Myometrial cell (primary cell): ENCODE measurements around the gene SIK3. TPM values are rescaled to one million over a fixed set of nuclear protein-coding genes. Genes with fewer than 3 reads are reported as not detected.

Source experiments
- total RNA-seq: library from RNA; depleted of rRNA; stranded (reverse); fragments of >200 nt; gene quantifications from 2 replicates; pipeline ENCODE4 v1.2.3, GENCODE V29; 2015

The SIK3 gene
- total RNA-seq = 9.5 and 9.6 TPM in 2 replicates

DNA sequence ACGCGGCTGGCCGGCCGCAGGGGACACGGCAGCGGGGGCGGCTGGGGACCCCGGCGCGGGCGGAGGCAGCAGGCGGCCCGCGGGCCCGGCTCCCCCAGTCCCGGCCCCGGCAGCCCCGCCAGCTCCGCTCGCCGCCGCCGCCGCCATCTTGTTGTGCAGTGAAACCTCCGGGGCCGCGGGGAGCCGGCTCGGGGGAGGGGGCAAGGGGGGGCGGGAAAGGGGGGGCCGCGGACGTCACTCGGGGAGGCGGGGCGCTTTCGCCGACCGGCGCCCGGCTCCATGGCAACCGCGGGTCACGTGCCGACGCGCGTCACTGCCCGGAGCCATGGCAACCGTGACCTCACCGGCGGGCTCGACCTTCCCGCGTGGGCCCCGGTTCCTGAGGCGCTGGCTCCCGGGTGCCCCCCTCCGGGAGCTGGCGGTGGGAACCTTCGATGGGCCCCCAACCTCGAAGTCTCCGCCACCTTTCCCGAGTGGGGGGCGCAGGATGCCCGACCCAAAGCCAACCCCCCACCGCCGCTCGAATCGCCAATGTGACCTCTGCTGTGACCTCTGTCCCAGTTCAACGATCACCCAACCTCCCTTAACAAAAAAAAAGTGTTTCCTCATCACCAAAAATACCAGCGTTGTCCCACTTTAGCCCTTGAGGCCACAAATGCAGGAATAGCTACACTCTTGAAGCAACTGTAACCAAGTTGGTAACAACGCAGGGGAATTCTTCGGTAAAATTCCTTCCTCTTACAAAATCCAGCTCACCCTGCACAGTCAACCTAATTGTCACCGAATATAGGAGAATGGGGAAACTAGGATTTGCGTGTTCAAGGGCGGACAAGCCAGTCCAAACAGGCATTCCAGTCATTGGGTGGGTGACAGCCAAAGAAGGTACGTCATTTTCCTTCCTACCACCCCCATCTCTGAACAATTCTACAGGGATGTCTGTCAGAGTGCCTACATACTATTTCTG lies at the start of gene SIK3:
SIK3 (minus strand) TSS at position 160 of the 964 bp plus-strand sequence; CDS start at position 147, 13 bp downstream.

DNA sequence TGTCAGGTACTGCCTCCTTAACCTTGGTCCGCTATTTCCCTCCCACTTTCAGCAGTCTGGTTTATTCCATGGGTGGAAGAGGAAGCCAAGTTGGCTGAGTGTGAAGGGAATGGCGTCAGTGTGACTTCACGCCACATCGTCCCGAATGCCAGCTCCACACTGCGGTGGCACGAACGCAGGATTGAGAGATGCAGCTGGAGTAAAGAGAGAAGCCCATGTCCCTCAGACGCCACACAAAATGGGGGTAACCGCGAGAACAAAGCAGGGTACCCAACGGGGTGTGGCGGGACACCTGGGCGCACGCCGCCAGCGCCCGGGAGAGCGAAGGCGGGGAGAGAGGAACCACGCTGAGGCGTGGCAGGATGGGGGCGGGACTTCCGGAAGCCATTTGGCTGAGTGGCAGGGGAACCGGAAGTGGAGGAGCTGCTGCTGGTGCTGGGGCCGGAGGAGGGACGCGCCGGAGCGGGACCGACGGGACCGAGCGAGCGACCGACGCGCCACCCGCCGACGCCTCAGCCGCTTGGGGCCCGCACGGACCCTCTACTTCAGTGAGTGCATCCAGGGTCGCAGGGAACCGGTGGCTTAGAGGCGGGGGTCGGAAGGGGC lies 45.7 kb upstream of the SIK3 start, which contains the start of gene PAFAH1B2:
PAFAH1B2 (plus strand) TSS at position 417 of the 606 bp plus-strand sequence. CDS start 8,161 bp downstream, outside the sequence.

DNA sequence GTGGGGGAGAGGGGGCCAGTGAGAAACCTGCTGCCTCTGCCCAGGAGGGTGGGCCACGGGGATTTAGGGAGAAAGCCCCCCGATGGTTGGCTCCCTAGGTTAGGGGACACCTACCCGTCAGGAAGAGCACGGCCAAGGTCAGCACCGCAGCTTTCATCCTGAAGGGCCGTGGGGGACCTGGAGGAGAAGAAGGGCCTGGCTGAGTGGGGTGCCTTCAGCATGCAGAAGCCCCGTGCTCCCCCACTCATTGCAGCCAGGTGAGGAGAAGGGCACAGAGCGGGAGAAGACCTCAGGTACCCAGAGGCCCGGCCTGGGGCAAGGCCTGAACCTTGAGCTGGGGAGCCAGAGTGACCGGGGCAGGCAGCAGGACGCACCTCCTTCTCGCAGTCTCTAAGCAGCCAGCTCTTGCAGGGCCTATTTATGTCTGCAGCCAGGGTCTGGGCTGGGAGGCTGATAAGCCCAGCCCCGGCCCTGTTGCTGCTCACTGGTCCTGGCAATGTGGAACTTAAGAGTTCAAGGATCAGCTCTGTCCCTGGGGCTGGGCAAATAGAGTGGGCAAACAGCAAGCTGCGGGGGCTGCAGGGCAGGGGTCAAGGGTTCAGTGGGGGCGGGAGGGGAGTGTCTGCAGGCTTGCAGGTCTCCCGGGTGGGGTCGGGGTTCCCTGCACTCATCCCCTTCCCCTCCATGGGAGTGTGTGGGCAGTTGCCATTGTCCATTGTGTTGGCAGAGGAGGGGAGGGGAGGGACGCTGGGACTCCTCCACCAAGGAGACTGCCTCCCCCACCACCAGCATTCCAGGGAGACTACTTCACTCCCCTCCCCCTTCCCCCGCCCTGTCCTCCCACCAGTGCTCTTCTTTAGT lies 260.8 kb downstream of the SIK3 start, which contains the start of gene APOA1:
APOA1 (minus strand) TSS at position 392 of the 861 bp plus-strand sequence; CDS start at position 157, 235 bp downstream.

DNA sequence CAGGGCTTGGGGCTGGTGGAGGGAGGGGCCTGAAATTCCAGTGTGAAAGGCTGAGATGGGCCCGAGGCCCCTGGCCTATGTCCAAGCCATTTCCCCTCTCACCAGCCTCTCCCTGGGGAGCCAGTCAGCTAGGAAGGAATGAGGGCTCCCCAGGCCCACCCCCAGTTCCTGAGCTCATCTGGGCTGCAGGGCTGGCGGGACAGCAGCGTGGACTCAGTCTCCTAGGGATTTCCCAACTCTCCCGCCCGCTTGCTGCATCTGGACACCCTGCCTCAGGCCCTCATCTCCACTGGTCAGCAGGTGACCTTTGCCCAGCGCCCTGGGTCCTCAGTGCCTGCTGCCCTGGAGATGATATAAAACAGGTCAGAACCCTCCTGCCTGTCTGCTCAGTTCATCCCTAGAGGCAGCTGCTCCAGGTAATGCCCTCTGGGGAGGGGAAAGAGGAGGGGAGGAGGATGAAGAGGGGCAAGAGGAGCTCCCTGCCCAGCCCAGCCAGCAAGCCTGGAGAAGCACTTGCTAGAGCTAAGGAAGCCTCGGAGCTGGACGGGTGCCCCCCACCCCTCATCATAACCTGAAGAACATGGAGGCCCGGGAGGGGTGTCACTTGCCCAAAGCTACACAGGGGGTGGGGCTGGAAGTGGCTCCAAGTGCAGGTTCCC lies 268.6 kb downstream of the SIK3 start, which contains the start of gene APOC3:
APOC3 (plus strand) TSS at position 383 of the 659 bp plus-strand sequence. CDS start 676 bp downstream, outside the sequence.

DNA sequence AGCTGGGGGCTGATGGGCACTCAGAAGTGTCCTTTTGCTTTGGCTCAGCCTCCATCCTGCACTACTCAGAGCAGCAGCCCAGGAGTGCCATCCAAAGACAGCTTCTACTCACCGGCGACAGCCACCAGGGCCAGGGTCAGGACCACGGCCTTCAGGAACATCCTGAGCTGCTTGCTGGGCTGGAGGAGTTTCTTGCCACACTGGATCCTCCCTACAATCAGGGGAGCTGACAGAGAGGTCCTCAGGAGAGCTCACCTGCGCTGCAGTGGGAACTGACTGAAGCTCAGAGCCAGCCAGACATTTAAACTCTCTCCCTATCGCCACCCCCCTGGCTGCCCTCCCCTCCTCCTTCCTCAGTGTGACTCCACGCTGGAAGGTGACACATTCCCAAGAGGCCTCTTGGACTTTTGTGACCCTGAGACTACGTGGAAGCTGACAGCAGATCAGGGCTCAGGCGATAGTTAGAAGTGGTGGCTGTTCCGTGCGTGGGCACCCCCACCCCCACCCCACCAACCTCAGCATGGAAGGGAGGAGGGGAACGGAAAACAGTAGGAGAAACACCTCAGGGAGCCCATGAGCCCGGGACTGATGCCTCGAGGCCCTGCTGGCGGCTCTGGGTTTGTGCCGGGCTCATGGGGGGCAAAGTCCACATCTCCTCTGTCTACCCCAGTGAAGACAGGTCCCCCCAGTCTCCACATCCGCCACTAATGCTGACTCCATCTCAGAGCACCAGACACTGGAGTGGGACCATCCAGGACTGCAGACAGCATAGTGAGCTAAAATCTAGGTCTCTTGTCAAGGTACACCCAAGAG lies 275.0 kb downstream of the SIK3 start, which contains the start of gene APOA4:
APOA4 (minus strand) TSS at position 274 of the 813 bp plus-strand sequence; CDS start at position 161, 113 bp downstream.

Other genes starting within 250 kb of the SIK3 start
- gene PAFAH1B2, start 45.9 kb upstream of the SIK3 start, total RNA-seq = 72.9 and 82.2 TPM in 2 replicates
- gene SIDT2, start 80.3 kb upstream of the SIK3 start, total RNA-seq = 19.0 and 21.9 TPM in 2 replicates
- gene TAGLN, start 100.9 kb upstream of the SIK3 start, total RNA-seq = 707 and 823 TPM in 2 replicates
- 75.7 and 85.9 TPM in 2 replicates for gene PCSK7, start 133.6 kb upstream of the SIK3 start, total RNA-seq
- gene RNF214, start 134.2 kb upstream of the SIK3 start, total RNA-seq = 5.8 and 8.6 TPM in 2 replicates
- 1.4 and 1.9 TPM in 2 replicates for gene BACE1-AS, start 192.9 kb upstream of the SIK3 start, total RNA-seq
- gene BACE1, start 217.8 kb upstream of the SIK3 start, total RNA-seq = 29.2 and 36.6 TPM in 2 replicates
- gene CEP164, start 229.4 kb upstream of the SIK3 start, total RNA-seq = 34.6 and 34.7 TPM in 2 replicates